OCI-LY1 (cell line): ENCODE measurements around the gene RASSF8.

Source experiments
- H2AFZ ChIP-seq: fragments of 200-600 bp; sonication (generic), shearing (Covaris generic); 2 replicates; pipeline ENCODE4 v1.6.0; 2014; ENCODE audit warnings: antibody characterized with exemption, mild to moderate bottlenecking, low read length
- H3F3A ChIP-seq: fragments of 200-600 bp; sonication (generic), shearing (Covaris generic); 2 replicates; pipeline ENCODE4 v1.6.0; 2014; ENCODE audit warnings: mild to moderate bottlenecking, antibody characterized with exemption, low read length, moderate library complexity; ENCODE audit not compliant: insufficient read depth
- H3K27ac ChIP-seq: fragments of 200-600 bp; sonication (generic); 2 replicates; pipeline ENCODE4 v1.5.1; 2014; ENCODE audit warnings: low read length, mixed run types, mild to moderate bottlenecking, low read depth; ENCODE audit not compliant: poor library complexity, severe bottlenecking
- H3K27me3 ChIP-seq: fragments of 200-600 bp; sonication (generic); 2 replicates; pipeline ENCODE4 v1.6.0; 2014; ENCODE audit warnings: antibody characterized with exemption, mild to moderate bottlenecking, low read length, moderate library complexity; ENCODE audit not compliant: insufficient read depth
- H3K36me3 ChIP-seq: fragments of 200-600 bp; sonication (generic); 2 replicates; pipeline ENCODE4 v1.6.1; 2014; ENCODE audit warnings: mild to moderate bottlenecking, antibody characterized with exemption, low read length, moderate library complexity, mixed read lengths; ENCODE audit not compliant: insufficient read depth
- H3K4me1 ChIP-seq: fragments of 200-600 bp; sonication (generic); 2 replicates; pipeline ENCODE4 v1.5.1; 2014; ENCODE audit warnings: mild to moderate bottlenecking, low read length, moderate library complexity; ENCODE audit not compliant: insufficient read depth, severe bottlenecking
- H3K4me2 ChIP-seq: fragments of 200-600 bp; sonication (generic), shearing (Covaris generic); 2 replicates; pipeline ENCODE4 v1.6.1; 2014; ENCODE audit warnings: low read length
- H3K4me3 ChIP-seq: fragments of 200-600 bp; sonication (generic); 2 replicates; pipeline ENCODE4 v1.5.1; 2014; ENCODE audit warnings: low read length, low read depth, mild to moderate bottlenecking, mixed read lengths; ENCODE audit not compliant: poor library complexity, severe bottlenecking
- H3K79me2 ChIP-seq: fragments of 200-600 bp; shearing (Covaris generic); 2 replicates; pipeline ENCODE4 v1.6.1; 2016; ENCODE audit warnings: mixed run types, low read length, mixed read lengths; ENCODE audit not compliant: insufficient read depth
- H3K9ac ChIP-seq: fragments of 200-600 bp; sonication (generic), shearing (Covaris generic); 2 replicates; pipeline ENCODE4 v1.6.1; 2014; ENCODE audit warnings: mild to moderate bottlenecking, low read length, mixed read lengths
- H3K9me2 ChIP-seq: fragments of 200-600 bp; sonication (generic), shearing (Covaris generic); 2 replicates; pipeline ENCODE4 v1.6.1; 2014; ENCODE audit warnings: low read depth, mild to moderate bottlenecking, low read length, mixed read lengths
- H3K9me3 ChIP-seq: fragments of 200-600 bp; shearing (Covaris generic); 2 replicates; pipeline ENCODE4 v1.6.1; 2014; ENCODE audit warnings: low read length, mixed read lengths
- H4K20me1 ChIP-seq: fragments of 200-600 bp; sonication (generic), shearing (Covaris generic); 2 replicates; pipeline ENCODE4 v1.6.0; 2016; ENCODE audit warnings: mild to moderate bottlenecking, low read length; ENCODE audit not compliant: insufficient read depth
- CTCF ChIP-seq: fragments of 200-600 bp; sonication (generic), shearing (Covaris generic); IDR thresholded peaks from 2 replicates; pipeline ENCODE4 v1.5.1; 2017; ENCODE audit warnings: mild to moderate bottlenecking, antibody characterized with exemption, low read length, moderate library complexity, mixed read lengths
- EZH2 ChIP-seq: fragments of 200-600 bp; sonication (generic), shearing (Covaris generic); IDR thresholded peaks from 2 replicates; pipeline ENCODE4 v1.8.0; 2017; ENCODE audit warnings: borderline replicate concordance, mixed run types, mild to moderate bottlenecking, antibody characterized with exemption, low read length, moderate library complexity, mixed read lengths

RASSF8 gene

GRCh38 chr12:26109343-26109881, 150.9 kb downstream of the RASSF8 start:
- no peak overlapping the region for H3K4me3 ChIP-seq
- no peaks in the 10 kb centered on the region for H3K9me3 ChIP-seq
- no peaks in the 10 kb centered on the region; the same call in 1 of the 2 replicates for H3K27me3 ChIP-seq
- peaks cover 14% of the 10 kb centered on the region for H3K4me1 ChIP-seq
- no peaks in the 10 kb centered on the region for H3K9me2 ChIP-seq
- TF ChIP-seq CTCF (no peak), EZH2 (no peak)
- H3K9ac ChIP-seq: no peak overlapping the region
- H4K20me1 ChIP-seq: no peaks in the 10 kb centered on the region
- no peaks in the 10 kb centered on the region for H3K79me2 ChIP-seq
- no peaks in the 10 kb centered on the region for H3K36me3 ChIP-seq
- H3K27ac ChIP-seq: no peak overlapping the region
- no peak overlapping the region for H3K4me2 ChIP-seq
- no peak overlapping the region for H2AFZ ChIP-seq
- no peaks in the 10 kb centered on the region for H3F3A ChIP-seq

- Histone ChIP-seq H3K9me2 (no peaks in the 10 kb centered on the region), H3K9ac (no peak overlapping the region), H2AFZ (no peak overlapping the region), H3F3A (no peaks in the 10 kb centered on the region), H3K79me2 (no peaks in the 10 kb centered on the region), H3K4me3 (no peak overlapping the region), H3K27me3 (no peaks in the 10 kb centered on the region; the same call in 1 of the 2 replicates), H3K27ac (no peak overlapping the region), H3K4me1 (peaks cover 18% of the 10 kb centered on the region), H4K20me1 (no peaks in the 10 kb centered on the region), H3K36me3 (no peaks in the 10 kb centered on the region), H3K4me2 (no peak overlapping the region), H3K9me3 (no peaks in the 10 kb centered on the region)
- TF ChIP-seq EZH2 (no peak), CTCF (no peak)
Measured at GRCh38 chr12:26112232-26112631, 153.8 kb downstream of the RASSF8 start.

DNA sequence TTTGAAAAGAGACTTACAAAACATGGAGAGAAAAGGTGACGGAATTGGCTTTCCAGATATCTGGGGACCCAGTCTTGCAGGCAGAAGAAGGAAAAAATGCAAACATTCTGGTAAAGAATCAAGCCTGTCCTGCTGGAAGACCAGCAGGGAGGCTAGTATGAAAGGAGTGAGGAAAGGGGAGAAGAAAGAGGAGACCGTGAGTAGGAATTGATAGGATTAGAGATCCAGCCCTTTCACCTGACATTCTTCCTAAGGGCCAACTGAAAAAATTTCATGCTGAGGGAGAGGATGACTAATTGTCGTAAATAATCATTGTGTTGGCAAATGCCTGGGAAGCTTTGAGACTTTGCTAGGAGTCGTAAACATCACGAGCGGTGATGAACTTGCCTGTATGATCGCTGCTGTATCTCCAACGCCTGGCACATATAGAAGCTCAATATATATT, 154.2 kb downstream of the RASSF8 start:
- Histone ChIP-seq H3K27ac (no peak overlapping the region), H3K4me2 (no peak overlapping the region), H3F3A (no peaks in the 10 kb centered on the region), H3K4me1 (peaks cover 18% of the 10 kb centered on the region), H3K9ac (no peak overlapping the region), H3K9me2 (no peaks in the 10 kb centered on the region), H4K20me1 (no peaks in the 10 kb centered on the region), H3K79me2 (no peaks in the 10 kb centered on the region), H3K27me3 (no peaks in the 10 kb centered on the region; the same call in 1 of the 2 replicates), H3K36me3 (no peaks in the 10 kb centered on the region), H3K9me3 (no peaks in the 10 kb centered on the region), H2AFZ (no peak overlapping the region), H3K4me3 (no peak overlapping the region)
- TF ChIP-seq CTCF: no peak
- no peak for TF ChIP-seq EZH2
